Smooth muscle cell (in vitro differentiated cells): ENCODE data around the gene AMOTL2. TPM values are rescaled to one million over a fixed set of nuclear protein-coding genes. Genes with fewer than 3 reads are reported as not detected.

Source experiments
- DNase-seq: peaks from one replicate; lab custom pipeline; 2025; ENCODE audit not compliant: unreplicated experiment; lab: John Stamatoyannopoulos, UW
- H2AFZ ChIP-seq: fragments of 200-600 bp; sonication (generic); 2 replicates; pipeline ENCODE4 v1.6.0; 2016; ENCODE audit warnings: antibody characterized with exemption, low read depth, mild to moderate bottlenecking
- H3F3A ChIP-seq: fragments of 200-600 bp; sonication (generic); 2 replicates; pipeline ENCODE4 v1.6.0; 2017; ENCODE audit warnings: antibody characterized with exemption, low read depth
- H3K27ac ChIP-seq: fragments of 200-600 bp; sonication (generic); 2 replicates; pipeline ENCODE4 v1.5.1; 2016; ENCODE audit warnings: low read depth, mild to moderate bottlenecking
- H3K27me3 ChIP-seq: fragments of 200-600 bp; sonication (generic); 2 replicates; pipeline ENCODE4 v1.6.1; 2016; ENCODE audit warnings: low read depth, mild to moderate bottlenecking
- H3K36me3 ChIP-seq: fragments of 200-600 bp; sonication (generic); 2 replicates; pipeline ENCODE4 v1.5.1; 2016; ENCODE audit warnings: low read depth
- H3K4me1 ChIP-seq: fragments of 200-600 bp; sonication (generic); 2 replicates; pipeline ENCODE4 v1.5.1; 2016; ENCODE audit warnings: low read depth
- H3K4me2 ChIP-seq: fragments of 200-600 bp; sonication (generic); 2 replicates; pipeline ENCODE4 v1.6.0; 2016; ENCODE audit warnings: mild to moderate bottlenecking
- H3K4me3 ChIP-seq: fragments of 200-600 bp; sonication (generic); 2 replicates; pipeline ENCODE4 v1.5.1; 2016; ENCODE audit warnings: mild to moderate bottlenecking
- H3K79me2 ChIP-seq: fragments of 200-600 bp; sonication (generic); 2 replicates; pipeline ENCODE4 v1.6.0; 2016; ENCODE audit warnings: low read depth, mild to moderate bottlenecking
- H3K9ac ChIP-seq: fragments of 200-600 bp; sonication (generic); 2 replicates; pipeline ENCODE4 v1.6.0; 2016; ENCODE audit warnings: low read depth
- H3K9me3 ChIP-seq: fragments of 200-600 bp; sonication (generic); replicated peaks from 2 replicates; pipeline ENCODE4 v1.5.1; 2016; ENCODE audit warnings: low read depth
- H4K20me1 ChIP-seq: fragments of 200-600 bp; sonication (generic); 2 replicates; pipeline ENCODE4 v1.6.0; 2016; ENCODE audit warnings: low read depth
- CTCF ChIP-seq: fragments of 200-600 bp; sonication (generic); IDR thresholded peaks from 2 replicates; pipeline ENCODE4 v1.5.1; 2017; ENCODE audit warnings: borderline replicate concordance, mild to moderate bottlenecking, antibody characterized with exemption; ENCODE audit not compliant: insufficient read depth, poor library complexity, severe bottlenecking
- WGBS: methylation state at CpG from one replicate; pipeline ENCODE4 v1.1.7; 2016; ENCODE audit warnings: low lambda C conversion rate; 5-methylcytosine and 5-hydroxymethylcytosine counted together
- polyA plus RNA-seq: library from polyadenylated mRNA; unstranded; fragments of >200 nt; fragmentation: Nextera tagmentation; extraction: Ambion mirVana; gene quantifications from 2 replicates; pipeline ENCODE4 v1.2.1, GENCODE V29; 2016
- total RNA-seq: library from RNA; depleted of rRNA; stranded (reverse); fragments of >200 nt; gene quantifications from 2 replicates; pipeline ENCODE4 v1.2.3, GENCODE V29; 2014

Gene AMOTL2
- total and polyA plus RNA-seq, 2 experiments from 2014 or later, result 109 to 114 TPM

GRCh38 chr3:134378384-134378783 lies 4.1 kb upstream of the AMOTL2 start:
- Histone ChIP-seq H3K9me3 (no peaks in the 10 kb centered on the region), H3K27me3 (no peaks in the 10 kb centered on the region), H3K4me2 (no peak overlapping the region), H3F3A (peaks cover 5% of the 10 kb centered on the region), H3K79me2 (no peaks in the 10 kb centered on the region), H2AFZ (no peak overlapping the region), H3K4me1 (peaks cover 13% of the 10 kb centered on the region), H4K20me1 (peaks cover 2% of the 10 kb centered on the region), H3K9ac (no peak overlapping the region), H3K36me3 (no peaks in the 10 kb centered on the region), H3K4me3 (no peak overlapping the region), H3K27ac (no peak overlapping the region)
- peak; percentile 35 for TF ChIP-seq CTCF
- DNase-seq, result no peak

GRCh38 chr3:134377896-134378295 lies 3.6 kb upstream of the AMOTL2 start:
- Histone ChIP-seq H3K4me2 (no peak overlapping the region), H3K27me3 (no peaks in the 10 kb centered on the region), H3K27ac (no peak overlapping the region), H4K20me1 (peaks cover 7% of the 10 kb centered on the region), H2AFZ (no peak overlapping the region), H3K9me3 (no peaks in the 10 kb centered on the region), H3K4me3 (no peak overlapping the region), H3K79me2 (peaks cover 3% of the 10 kb centered on the region), H3K4me1 (peaks cover 13% of the 10 kb centered on the region), H3K36me3 (no peaks in the 10 kb centered on the region), H3F3A (peaks cover 5% of the 10 kb centered on the region), H3K9ac (no peak overlapping the region)
- WGBS, result 90% methylated on average over 3 of the region's 3 CpGs
- DNase-seq, result no peak
- no peak for TF ChIP-seq CTCF

DNA sequence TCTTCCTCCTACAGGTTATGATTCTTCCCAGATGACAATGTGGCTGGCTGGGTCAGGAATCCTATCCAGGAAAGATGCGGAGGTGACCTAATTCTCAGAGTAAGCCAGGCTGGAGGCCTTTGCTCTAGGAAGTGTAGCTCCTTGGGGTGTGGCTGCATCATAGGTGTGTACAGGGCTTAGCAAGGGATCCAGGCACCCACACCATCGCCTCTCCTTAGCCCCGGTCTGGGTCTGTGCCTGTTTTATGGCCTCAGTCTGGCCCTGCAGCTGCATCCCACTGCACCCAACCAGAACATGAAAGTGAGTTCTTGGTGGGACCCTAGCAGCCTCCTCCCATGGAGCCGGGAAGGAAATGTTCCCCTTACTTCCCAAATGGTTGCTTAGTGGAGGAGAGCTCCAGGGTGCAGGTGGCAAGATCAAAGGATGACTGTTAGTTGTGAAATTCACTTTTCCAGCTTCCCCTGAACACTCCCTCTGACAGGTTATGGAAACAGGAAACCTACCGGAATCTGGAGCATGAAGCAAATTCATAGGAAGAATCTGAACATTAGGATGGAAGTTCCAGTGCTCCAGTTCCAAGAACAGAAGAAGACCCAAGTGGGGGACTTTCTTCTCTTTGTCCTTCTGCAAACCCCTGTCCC lies 2.7 kb upstream of the AMOTL2 start:
- WGBS, result 84% methylated on average over 5 of the region's 5 CpGs
- Histone ChIP-seq H3K27ac (no peak overlapping the region), H3K4me2 (no peak overlapping the region), H3F3A (peaks cover 5% of the 10 kb centered on the region), H3K36me3 (no peaks in the 10 kb centered on the region), H2AFZ (no peak overlapping the region), H3K79me2 (peaks cover 13% of the 10 kb centered on the region), H3K4me3 (no peak overlapping the region), H4K20me1 (peaks cover 17% of the 10 kb centered on the region), H3K9ac (no peak overlapping the region), H3K4me1 (peaks cover 20% of the 10 kb centered on the region), H3K9me3 (no peaks in the 10 kb centered on the region), H3K27me3 (no peaks in the 10 kb centered on the region)
- no peak for DNase-seq
- no peak for TF ChIP-seq CTCF

GRCh38 chr3:134376385-134376765 lies 2.1 kb upstream of the AMOTL2 start:
- H3K27ac ChIP-seq, result no peak overlapping the region
- no peaks in the 10 kb centered on the region for H3K9me3 ChIP-seq
- no peak overlapping the region for H3K9ac ChIP-seq
- peaks cover 21% of the 10 kb centered on the region for H3K4me1 ChIP-seq
- H3K4me3 ChIP-seq, result no peak overlapping the region
- DNase-seq, result no peak
- H3K79me2 ChIP-seq, result peaks cover 18% of the 10 kb centered on the region
- no peaks in the 10 kb centered on the region for H3K27me3 ChIP-seq
- H3K4me2 ChIP-seq, result no peak overlapping the region
- no peak overlapping the region for H2AFZ ChIP-seq
- peaks cover 22% of the 10 kb centered on the region for H4K20me1 ChIP-seq
- no peaks in the 10 kb centered on the region for H3K36me3 ChIP-seq
- peaks cover 5% of the 10 kb centered on the region for H3F3A ChIP-seq
- WGBS, result 95% methylated on average over 4 of the region's 4 CpGs
- no peak for TF ChIP-seq CTCF
